Bronchial epithelial cell (primary cell): ENCODE data around the gene SP3. TPM values are rescaled to one million over a fixed set of nuclear protein-coding genes. Genes with fewer than 3 reads are reported as not detected.

Source experiments
- DNase-seq: peaks from one replicate; pipeline ENCODE4 v3.0.0-alpha.2; 2010; ENCODE audit warnings: low read depth
- FAIRE-seq: peaks from 2 replicates; lab custom pipeline; 2011; peaks lifted over from hg19 to GRCh38; lab: Jason Lieb, UNC
- H3K27me3 ChIP-seq: 2 replicates; pipeline ENCODE4 v1.5.1; 2011; ENCODE audit warnings: low read length; ENCODE audit not compliant: control insufficient read depth, insufficient read depth
- H3K36me3 ChIP-seq: 2 replicates; pipeline ENCODE4 v1.5.1; 2011; ENCODE audit warnings: low read length; ENCODE audit not compliant: control insufficient read depth, insufficient read depth
- H3K4me3 ChIP-seq: 2 replicates; pipeline ENCODE4 v1.5.1; 2011; ENCODE audit warnings: mild to moderate bottlenecking, low read depth, low read length, control low read depth
- CTCF ChIP-seq: IDR thresholded peaks from 2 replicates; pipeline ENCODE4 v1.5.1; 2011; ENCODE audit warnings: mild to moderate bottlenecking, moderate library complexity, low read length, control low read depth, inconsistent platforms; ENCODE audit not compliant: insufficient read depth, severe bottlenecking
- total RNA-seq: library from RNA; depleted of rRNA; stranded (reverse); fragments of >200 nt; gene quantifications from 2 replicates; pipeline ENCODE4 v1.2.1, GENCODE V29; 2014

SP3 gene
- total RNA-seq, 1 donor from 2014 or later, result 104 TPM

- no peaks in the 10 kb centered on the region for H3K36me3 ChIP-seq
- peaks cover 1% of the 10 kb centered on the region for H3K27me3 ChIP-seq
- no peak for TF ChIP-seq CTCF
- FAIRE-seq (no peak), DNase-seq (no peak)
- H3K4me3 ChIP-seq, result no peak overlapping the region
Measured at GRCh38 chr2:173993459-173993858, 28.3 kb upstream of the SP3 start.

DNA sequence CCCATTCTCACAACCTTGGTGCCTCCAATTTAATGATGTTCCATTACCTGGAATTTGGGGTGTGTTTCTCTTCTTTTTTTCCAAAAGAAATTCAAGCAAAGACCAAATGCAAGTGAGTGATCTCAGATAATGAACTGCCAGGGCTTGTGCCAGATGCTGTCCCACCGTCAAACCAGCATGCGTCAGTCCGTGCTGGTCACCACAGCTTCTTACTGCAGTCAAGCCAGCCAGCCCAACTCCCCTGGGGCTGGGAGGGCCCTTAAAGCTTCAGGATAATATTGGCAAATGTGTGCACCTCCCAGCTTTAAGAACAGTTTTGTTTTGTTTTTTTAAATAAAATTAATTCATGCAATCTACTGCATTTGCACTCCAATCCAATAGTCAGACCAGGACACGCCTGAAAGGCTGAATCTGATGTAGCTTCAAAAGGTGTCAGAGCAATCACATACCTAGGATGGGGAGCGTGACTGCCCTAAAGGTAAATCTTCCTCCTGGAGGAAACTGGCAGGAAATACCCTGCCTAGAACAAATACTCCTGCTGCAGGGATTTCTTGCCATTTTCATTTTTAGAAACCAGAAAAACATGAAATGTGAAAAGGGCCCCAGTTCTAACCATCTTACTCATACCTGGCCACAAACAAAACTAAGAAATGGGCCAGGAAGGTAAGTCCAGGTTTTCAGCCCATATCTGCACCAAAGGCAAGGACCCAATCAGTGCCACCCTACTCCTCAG, 26.8 kb upstream of the SP3 start:
- DNase-seq (peak; percentile 42), FAIRE-seq (no peak)
- TF ChIP-seq CTCF, result no peak
- no peak overlapping the region for H3K4me3 ChIP-seq
- no peaks in the 10 kb centered on the region for H3K36me3 ChIP-seq
- peaks cover 1% of the 10 kb centered on the region for H3K27me3 ChIP-seq

- Histone ChIP-seq H3K36me3 (no peaks in the 10 kb centered on the region), H3K4me3 (no peak overlapping the region), H3K27me3 (peaks cover 1% of the 10 kb centered on the region)
- TF ChIP-seq CTCF, result no peak
- FAIRE-seq (no peak), DNase-seq (peak; percentile 37)
Measured at GRCh38 chr2:173990970-173991819, 26.0 kb upstream of the SP3 start.

- H3K36me3 ChIP-seq, result no peaks in the 10 kb centered on the region
- no peak overlapping the region for H3K4me3 ChIP-seq
- H3K27me3 ChIP-seq, result peaks cover 1% of the 10 kb centered on the region
- DNase-seq (no peak), FAIRE-seq (no peak)
- no peak for TF ChIP-seq CTCF
Measured at GRCh38 chr2:173990245-173990644, 25.1 kb upstream of the SP3 start.

DNA sequence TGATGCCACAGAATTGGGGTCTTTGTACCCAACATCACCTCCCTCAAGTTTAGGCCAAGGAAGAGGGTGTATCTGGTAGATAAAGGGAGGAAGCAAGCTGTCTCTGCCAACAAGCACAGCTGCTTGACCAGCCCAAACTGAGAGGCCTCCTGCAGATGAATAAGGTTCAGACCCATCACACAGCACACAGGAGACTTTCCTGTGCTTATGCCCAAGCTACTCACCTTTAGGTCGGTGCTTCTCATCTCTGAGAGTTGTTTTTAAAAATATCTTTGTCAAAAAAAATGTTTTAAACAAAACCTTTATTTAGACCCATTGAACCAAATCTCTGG, 24.7 kb upstream of the SP3 start:
- DNase-seq (no peak), FAIRE-seq (no peak)
- no peak overlapping the region for H3K4me3 ChIP-seq
- H3K36me3 ChIP-seq, result no peaks in the 10 kb centered on the region
- no peak for TF ChIP-seq CTCF
- H3K27me3 ChIP-seq, result peaks cover 1% of the 10 kb centered on the region
